Epithelial cell of proximal tubule (primary cell): ENCODE data around the gene PRRC2C. TPM values are rescaled to one million over a fixed set of nuclear protein-coding genes. Genes with fewer than 3 reads are reported as not detected.

Experiments
- DNase-seq: peaks from one replicate; pipeline ENCODE4 v3.0.0-alpha.2; 2011; ENCODE audit warnings: low read depth
- H3K4me3 ChIP-seq: 2 replicates; pipeline ENCODE4 v1.5.1; 2011; ENCODE audit warnings: low read depth, mild to moderate bottlenecking, low read length
- total RNA-seq: library from RNA; depleted of rRNA; stranded (reverse); fragments of >200 nt; gene quantifications from 2 replicates; pipeline ENCODE4 v1.2.3, GENCODE V29; 2015
- TF ChIP-seq, protein P1 (sequence below): conservative IDR thresholded peaks from 2 replicates; pipeline ENCODE4 v1.5.1; 2012; ENCODE audit warnings: low read depth, mild to moderate bottlenecking, low read length

PRRC2C gene
- total RNA-seq, 1 donor from 2014 or later: 53.0 TPM

DNA sequence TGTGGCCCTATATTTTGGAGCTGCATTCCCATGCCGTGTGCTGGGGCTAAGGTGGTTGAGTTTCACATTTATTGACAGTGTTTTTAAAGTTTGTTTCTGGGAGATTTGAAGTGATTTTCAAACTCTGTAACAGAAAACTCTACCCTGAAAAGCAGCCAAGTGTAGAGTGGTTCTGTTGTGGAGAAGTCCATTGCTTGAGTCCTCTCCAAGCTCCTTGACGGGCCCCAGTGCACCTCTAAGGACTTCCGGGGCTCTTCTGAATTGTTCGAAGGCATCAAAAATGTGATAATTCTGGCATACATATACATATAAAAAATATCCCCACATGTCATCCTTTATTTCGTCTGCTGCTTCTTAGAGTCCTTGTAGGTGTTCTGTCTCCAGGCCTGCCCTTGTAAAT, 141.7 kb downstream of the PRRC2C start:
- no peak overlapping the region for H3K4me3 ChIP-seq
- TF ChIP-seq, protein P1, sequence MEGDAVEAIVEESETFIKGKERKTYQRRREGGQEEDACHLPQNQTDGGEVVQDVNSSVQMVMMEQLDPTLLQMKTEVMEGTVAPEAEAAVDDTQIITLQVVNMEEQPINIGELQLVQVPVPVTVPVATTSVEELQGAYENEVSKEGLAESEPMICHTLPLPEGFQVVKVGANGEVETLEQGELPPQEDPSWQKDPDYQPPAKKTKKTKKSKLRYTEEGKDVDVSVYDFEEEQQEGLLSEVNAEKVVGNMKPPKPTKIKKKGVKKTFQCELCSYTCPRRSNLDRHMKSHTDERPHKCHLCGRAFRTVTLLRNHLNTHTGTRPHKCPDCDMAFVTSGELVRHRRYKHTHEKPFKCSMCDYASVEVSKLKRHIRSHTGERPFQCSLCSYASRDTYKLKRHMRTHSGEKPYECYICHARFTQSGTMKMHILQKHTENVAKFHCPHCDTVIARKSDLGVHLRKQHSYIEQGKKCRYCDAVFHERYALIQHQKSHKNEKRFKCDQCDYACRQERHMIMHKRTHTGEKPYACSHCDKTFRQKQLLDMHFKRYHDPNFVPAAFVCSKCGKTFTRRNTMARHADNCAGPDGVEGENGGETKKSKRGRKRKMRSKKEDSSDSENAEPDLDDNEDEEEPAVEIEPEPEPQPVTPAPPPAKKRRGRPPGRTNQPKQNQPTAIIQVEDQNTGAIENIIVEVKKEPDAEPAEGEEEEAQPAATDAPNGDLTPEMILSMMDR: no peak

GRCh38 chr1:171628225-171628624, 142.9 kb downstream of the PRRC2C start:
- H3K4me3 ChIP-seq: no peak overlapping the region
- TF ChIP-seq, protein P1: no peak
- DNase-seq: no peak

More for the DNA sequence above, 141.7 kb downstream of the PRRC2C start:
- DNase-seq: no peak

GRCh38 chr1:171635661-171636060, 150.3 kb downstream of the PRRC2C start:
- no peak overlapping the region for H3K4me3 ChIP-seq
- DNase-seq: no peak
- TF ChIP-seq, protein P1: no peak

- TF ChIP-seq, protein P1: no peak
- no peak overlapping the region for H3K4me3 ChIP-seq
- DNase-seq: no peak
These were observed 150.8 kb downstream of the PRRC2C start for GRCh38 chr1:171636141-171636540.

DNA sequence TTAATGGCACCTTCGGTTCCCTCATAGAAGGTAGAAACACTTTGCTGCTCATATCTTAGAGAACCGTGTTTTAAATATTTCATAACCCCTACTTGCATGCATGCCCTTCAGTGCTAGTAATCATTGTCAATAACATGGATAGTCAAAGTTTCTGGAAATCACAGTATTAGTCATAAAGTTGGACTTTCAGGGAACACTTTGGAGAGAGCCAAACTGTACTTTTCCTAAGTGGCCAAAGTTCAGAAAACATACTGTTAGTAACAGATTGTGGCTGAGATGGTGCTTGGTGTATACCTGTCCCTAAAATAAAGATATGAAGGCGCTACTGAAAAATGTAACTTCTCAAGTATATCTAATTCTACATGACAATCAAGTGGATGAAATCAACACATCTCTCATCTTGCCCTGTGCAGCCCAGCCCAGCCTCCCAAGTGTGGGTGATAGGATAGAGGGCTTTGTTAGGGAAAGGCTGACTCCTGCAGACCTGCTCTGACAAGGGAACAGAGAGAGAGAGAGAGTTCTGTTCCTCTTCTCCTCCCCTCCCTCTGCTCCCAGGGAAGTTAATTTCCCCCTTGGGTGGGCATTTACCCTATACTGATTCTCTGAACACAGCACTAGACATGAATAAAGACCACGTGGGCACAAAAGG, 152.7 kb downstream of the PRRC2C start:
- TF ChIP-seq, protein P1: no peak
- no peak overlapping the region for H3K4me3 ChIP-seq
- DNase-seq: no peak

- no peak overlapping the region for H3K4me3 ChIP-seq
- TF ChIP-seq, protein P1: no peak
- DNase-seq: no peak
These were observed 154.9 kb downstream of the PRRC2C start for GRCh38 chr1:171640225-171640624.
